Measurements from ENCODE around the gene FRMD8.

DNA sequence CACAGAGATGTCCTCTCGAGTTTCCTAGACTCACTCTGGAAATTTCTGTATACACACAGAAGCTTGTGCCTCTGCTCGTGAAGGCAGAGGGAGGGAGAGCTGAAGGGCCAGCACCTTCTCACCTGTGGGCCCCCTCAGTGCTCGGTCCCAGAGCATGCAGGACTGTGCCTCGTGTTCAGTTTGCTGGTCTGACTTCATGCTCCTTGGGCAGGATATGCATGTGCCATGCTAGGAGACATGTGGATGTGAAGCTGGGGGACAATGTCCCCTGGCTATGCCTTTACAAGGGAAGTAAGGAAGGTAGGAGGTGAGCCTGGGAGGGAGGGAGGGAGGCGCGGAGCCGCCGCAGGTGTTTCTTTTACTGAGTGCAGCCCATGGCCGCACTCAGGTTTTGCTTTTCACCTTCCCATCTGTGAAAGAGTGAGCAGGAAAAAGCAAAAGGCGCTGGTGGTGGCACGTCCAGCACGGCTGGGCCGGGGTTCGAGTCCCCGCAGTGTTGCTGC lies 58.7 kb downstream of the FRMD8 start:
- TF ChIP-seq EP300 (IDR thresholded peaks at IDR 0.05) (no peak), POLR2A (IDR thresholded peaks at IDR 0.05) (peak in 2 of 4 donors; percentile 11 to 24), POLR2AphosphoS5 (IDR thresholded peaks at IDR 0.05) (peak; percentile 63 to 88)
- TF ChIP-seq, protein P1, sequence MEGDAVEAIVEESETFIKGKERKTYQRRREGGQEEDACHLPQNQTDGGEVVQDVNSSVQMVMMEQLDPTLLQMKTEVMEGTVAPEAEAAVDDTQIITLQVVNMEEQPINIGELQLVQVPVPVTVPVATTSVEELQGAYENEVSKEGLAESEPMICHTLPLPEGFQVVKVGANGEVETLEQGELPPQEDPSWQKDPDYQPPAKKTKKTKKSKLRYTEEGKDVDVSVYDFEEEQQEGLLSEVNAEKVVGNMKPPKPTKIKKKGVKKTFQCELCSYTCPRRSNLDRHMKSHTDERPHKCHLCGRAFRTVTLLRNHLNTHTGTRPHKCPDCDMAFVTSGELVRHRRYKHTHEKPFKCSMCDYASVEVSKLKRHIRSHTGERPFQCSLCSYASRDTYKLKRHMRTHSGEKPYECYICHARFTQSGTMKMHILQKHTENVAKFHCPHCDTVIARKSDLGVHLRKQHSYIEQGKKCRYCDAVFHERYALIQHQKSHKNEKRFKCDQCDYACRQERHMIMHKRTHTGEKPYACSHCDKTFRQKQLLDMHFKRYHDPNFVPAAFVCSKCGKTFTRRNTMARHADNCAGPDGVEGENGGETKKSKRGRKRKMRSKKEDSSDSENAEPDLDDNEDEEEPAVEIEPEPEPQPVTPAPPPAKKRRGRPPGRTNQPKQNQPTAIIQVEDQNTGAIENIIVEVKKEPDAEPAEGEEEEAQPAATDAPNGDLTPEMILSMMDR (IDR thresholded peaks at IDR 0.05) = no peak
